Duodenal mucosa (tissue), 2 donors: ENCODE measurements around the gene CIC.
A peak's percentile ranks its signal among the peaks of the same experiment; 100 is the strongest.

Experiments used
- H3K27ac ChIP-seq: one replicate; pipeline ENCODE4 v1.7.0; 2013; ENCODE audit warnings: low read depth, low read length
- H3K27me3 ChIP-seq, 2 donors: one replicate each; pipeline ENCODE4 v1.7.0; 2013; ENCODE audit warnings: low read length in 2 of 2, control low read depth in 1 of 2; ENCODE audit not compliant: insufficient read depth in 2 of 2, control insufficient read depth in 1 of 2
- H3K36me3 ChIP-seq, 2 donors: one replicate each; pipeline ENCODE4 v1.7.0; 2013; ENCODE audit warnings: low read length in 2 of 2, control low read depth in 1 of 2; ENCODE audit not compliant: insufficient read depth in 2 of 2, control insufficient read depth in 1 of 2
- H3K4me1 ChIP-seq, 2 donors: one replicate each; pipeline ENCODE4 v1.7.0; 2013; ENCODE audit warnings: low read length in 2 of 2, control low read depth in 1 of 2; ENCODE audit not compliant: insufficient read depth in 2 of 2, control insufficient read depth in 1 of 2
- H3K4me3 ChIP-seq, 2 donors: one replicate each; pipeline ENCODE4 v1.7.0; 2013; ENCODE audit warnings: low read length in 2 of 2, low read depth in 1 of 2
- H3K9ac ChIP-seq, 2 donors: one replicate each; pipeline ENCODE4 v1.7.0; 2013; ENCODE audit warnings: low read length in 2 of 2, low read depth in 1 of 2
- H3K9me3 ChIP-seq, 2 donors: one replicate each; pipeline ENCODE4 v1.7.0; 2013; ENCODE audit warnings: low read length in 2 of 2, control low read depth in 1 of 2; ENCODE audit not compliant: control insufficient read depth in 1 of 2

Gene CIC

GRCh38 chr19:42271045-42271419, 2.0 kb downstream of the CIC start:
- peaks cover 7 to 33% of the 10 kb centered on the region in 2 donors for H3K36me3 ChIP-seq
- H3K4me3 ChIP-seq: peak overlapping the region; percentile 84 to 87
- peak overlapping the region; percentile 91 to 94 for H3K9ac ChIP-seq
- no peaks in the 10 kb centered on the region for H3K9me3 ChIP-seq
- H3K27me3 ChIP-seq: no peaks in the 10 kb centered on the region
- H3K4me1 ChIP-seq: peaks cover 27 to 34% of the 10 kb centered on the region in 2 donors
- H3K27ac ChIP-seq: no peak overlapping the region

- no peaks in the 10 kb centered on the region for H3K9me3 ChIP-seq
- H3K27me3 ChIP-seq: no peaks in the 10 kb centered on the region
- no peak overlapping the region for H3K9ac ChIP-seq
- no peak overlapping the region for H3K27ac ChIP-seq
- H3K4me1 ChIP-seq: peaks cover 33 to 40% of the 10 kb centered on the region in 2 donors
- H3K4me3 ChIP-seq: no peak overlapping the region
- H3K36me3 ChIP-seq: peaks cover 7 to 42% of the 10 kb centered on the region in 2 donors
These were observed 2.9 kb downstream of the CIC start for GRCh38 chr19:42271861-42272534.

- peaks cover 7 to 42% of the 10 kb centered on the region in 2 donors for H3K36me3 ChIP-seq
- H3K27ac ChIP-seq: no peak overlapping the region
- H3K27me3 ChIP-seq: no peaks in the 10 kb centered on the region
- no peak overlapping the region for H3K9ac ChIP-seq
- no peaks in the 10 kb centered on the region for H3K9me3 ChIP-seq
- H3K4me1 ChIP-seq: peaks cover 36 to 41% of the 10 kb centered on the region in 2 donors
- no peak overlapping the region for H3K4me3 ChIP-seq
These were observed 3.5 kb downstream of the CIC start for GRCh38 chr19:42272535-42272897.

- Histone ChIP-seq H3K4me3 (no peak overlapping the region), H3K27ac (no peak overlapping the region), H3K27me3 (no peaks in the 10 kb centered on the region), H3K36me3 (peaks cover 7 to 42% of the 10 kb centered on the region in 2 donors), H3K9ac (no peak overlapping the region), H3K4me1 (peaks cover 36 to 42% of the 10 kb centered on the region in 2 donors), H3K9me3 (no peaks in the 10 kb centered on the region)
These were observed 3.9 kb downstream of the CIC start for GRCh38 chr19:42272989-42273406.

GRCh38 chr19:42273407-42274064, 4.5 kb downstream of the CIC start:
- peaks cover 42 to 48% of the 10 kb centered on the region in 2 donors for H3K4me1 ChIP-seq
- H3K9me3 ChIP-seq: no peaks in the 10 kb centered on the region
- H3K4me3 ChIP-seq: no peak overlapping the region
- H3K27me3 ChIP-seq: no peaks in the 10 kb centered on the region
- H3K9ac ChIP-seq: no peak overlapping the region
- no peak overlapping the region for H3K27ac ChIP-seq
- H3K36me3 ChIP-seq: peaks cover 7 to 42% of the 10 kb centered on the region in 2 donors

GRCh38 chr19:42274065-42274682, 5.1 kb downstream of the CIC start:
- Histone ChIP-seq H3K9ac (no peak overlapping the region), H3K9me3 (no peaks in the 10 kb centered on the region), H3K4me3 (no peak overlapping the region), H3K4me1 (peaks cover 48 to 54% of the 10 kb centered on the region in 2 donors), H3K27ac (no peak overlapping the region), H3K36me3 (peaks cover 7 to 42% of the 10 kb centered on the region in 2 donors), H3K27me3 (no peaks in the 10 kb centered on the region)

GRCh38 chr19:42275103-42275502, 6.1 kb downstream of the CIC start:
- Histone ChIP-seq H3K4me1 (peaks cover 49 to 57% of the 10 kb centered on the region in 2 donors), H3K4me3 (no peak overlapping the region), H3K27ac (no peak overlapping the region), H3K9ac (no peak overlapping the region), H3K36me3 (peaks cover 7 to 42% of the 10 kb centered on the region in 2 donors), H3K9me3 (no peaks in the 10 kb centered on the region), H3K27me3 (no peaks in the 10 kb centered on the region)

- Histone ChIP-seq H3K4me1 (peaks cover 45 to 54% of the 10 kb centered on the region in 2 donors), H3K9me3 (no peaks in the 10 kb centered on the region), H3K27me3 (no peaks in the 10 kb centered on the region), H3K36me3 (peaks cover 7 to 42% of the 10 kb centered on the region in 2 donors), H3K27ac (no peak overlapping the region), H3K9ac (no peak overlapping the region), H3K4me3 (no peak overlapping the region)
These were observed 6.5 kb downstream of the CIC start for GRCh38 chr19:42275517-42275916.

- H3K9me3 ChIP-seq: no peaks in the 10 kb centered on the region
- no peak overlapping the region for H3K27ac ChIP-seq
- peaks cover 7 to 42% of the 10 kb centered on the region in 2 donors for H3K36me3 ChIP-seq
- no peak overlapping the region for H3K9ac ChIP-seq
- H3K4me1 ChIP-seq: peaks cover 40 to 49% of the 10 kb centered on the region in 2 donors
- no peak overlapping the region for H3K4me3 ChIP-seq
- no peaks in the 10 kb centered on the region for H3K27me3 ChIP-seq
These were observed 7.2 kb downstream of the CIC start for GRCh38 chr19:42276284-42276683.

- H3K4me3 ChIP-seq: no peak overlapping the region
- H3K9ac ChIP-seq: no peak overlapping the region
- no peaks in the 10 kb centered on the region for H3K9me3 ChIP-seq
- H3K27ac ChIP-seq: no peak overlapping the region
- H3K36me3 ChIP-seq: peaks cover 7 to 41% of the 10 kb centered on the region in 2 donors
- no peaks in the 10 kb centered on the region for H3K27me3 ChIP-seq
- peaks cover 44 to 50% of the 10 kb centered on the region in 2 donors for H3K4me1 ChIP-seq
These were observed 7.8 kb downstream of the CIC start for GRCh38 chr19:42276821-42277220.
